Measurements from ENCODE around the gene ALCAM. TPM values are rescaled to one million over a fixed set of nuclear protein-coding genes. Genes with fewer than 3 reads are reported as not detected.

Gene ALCAM
- polyA plus RNA-seq, 1 of the 3 experiments (the other 2 are of a cell fraction) = 58.3 TPM

GRCh38 chr3:105542282-105543019 is 175.7 kb downstream of the ALCAM start:
- H3K4me3 ChIP-seq (ENCODE audit: low read depth in 2 of 2, low read length in 1 of 2) = no peak overlapping the region
- ChIA-PET POLR2A (no interaction called here), CTCF (interaction anchor here (0.6 to 1.5 kb wide), 3 partner anchors 24 to 1619 kb away, joined by 3 to 7 read pairs (median 3); no protein-coding TSS in a partner anchor)
- peaks cover 6 to 12% of the 10 kb centered on the region in 2 experiments; a peak in 3 of 4 replicates for H3K4me1 ChIP-seq (ENCODE audit: control insufficient read depth in 1 of 2, insufficient read depth in 2 of 2, low read depth in 1 of 2, low read length in 1 of 2)
- 100% methylated on average over 1 of the region's 1 CpG for WGBS (ENCODE audit: low lambda C conversion rate)
- H3K4me2 ChIP-seq = no peak overlapping the region
- 0 out of 2 replicates have a peak, but pooled peaks cover 3% of the 10 kb centered on the region for H3K79me2 ChIP-seq (ENCODE audit: insufficient read depth)
- no peaks in the 10 kb centered on the region for H3K9me2 ChIP-seq
- H4K20me1 ChIP-seq (ENCODE audit: insufficient read depth) = no peaks in the 10 kb centered on the region
- no peaks in the 10 kb centered on the region for H3K27me3 ChIP-seq (ENCODE audit: insufficient read depth)
- no peak for TF ChIP-seq RFX5 (IDR thresholded peaks at IDR 0.05; ENCODE audit: low read length)
- TF ChIP-seq, protein P1, sequence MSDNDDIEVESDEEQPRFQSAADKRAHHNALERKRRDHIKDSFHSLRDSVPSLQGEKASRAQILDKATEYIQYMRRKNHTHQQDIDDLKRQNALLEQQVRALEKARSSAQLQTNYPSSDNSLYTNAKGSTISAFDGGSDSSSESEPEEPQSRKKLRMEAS (IDR thresholded peaks at IDR 0.05; ENCODE audit: low read depth) = no peak
- TF ChIP-seq GABPA (IDR thresholded peaks at IDR 0.05; ENCODE audit: low read depth) = no peak
- no peak for TF ChIP-seq USF2 (IDR thresholded peaks at IDR 0.05; ENCODE audit: borderline replicate concordance, low read depth, low read length)
- TF ChIP-seq JUND (IDR thresholded peaks at IDR 0.05) = no peak
- TF ChIP-seq EZH2phosphoT487 (IDR thresholded peaks at IDR 0.05; ENCODE audit: borderline replicate concordance, low read depth) = no peak
- H3K9ac ChIP-seq = no peak overlapping the region
- peaks cover 77 to 83% of the 10 kb centered on the region in 2 experiments for H3K36me3 ChIP-seq (replicated peaks in 1 of 2; ENCODE audit: control insufficient read depth in 1 of 2, insufficient read depth in 2 of 2, low read length in 1 of 2)
- H3F3A ChIP-seq (replicated peaks; ENCODE audit: insufficient read depth) = peaks cover 10% of the 10 kb centered on the region
- no peaks in the 10 kb centered on the region for H3K9me3 ChIP-seq
- no peak overlapping the region for H3K27ac ChIP-seq (ENCODE audit: low read depth in 2 of 2, low read length in 1 of 2)
- H2AFZ ChIP-seq (ENCODE audit: low read depth) = no peak overlapping the region
- no peak for DNase-seq

DNA sequence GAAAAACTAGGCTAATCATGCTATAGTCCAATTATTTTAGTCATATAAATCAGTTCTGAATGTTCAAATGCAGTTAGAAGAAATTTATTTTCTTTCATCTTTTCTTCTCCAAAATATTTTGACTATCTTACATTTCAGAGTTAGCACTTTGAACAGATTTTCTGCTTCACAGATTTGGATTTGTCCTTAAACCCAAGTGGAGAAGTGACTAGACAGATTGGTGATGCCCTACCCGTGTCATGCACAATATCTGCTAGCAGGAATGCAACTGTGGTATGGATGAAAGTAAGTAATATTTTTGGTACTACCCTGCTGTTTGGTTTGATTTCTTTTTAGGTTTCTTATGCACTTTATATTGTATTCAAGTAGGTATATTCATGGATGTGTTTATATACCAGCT is 178.3 kb downstream of the ALCAM start:
- no peaks in the 10 kb centered on the region for H3K9me3 ChIP-seq
- no peak overlapping the region for H3K4me3 ChIP-seq (ENCODE audit: low read depth in 2 of 2, low read length in 1 of 2)
- H3K27me3 ChIP-seq (ENCODE audit: insufficient read depth) = no peaks in the 10 kb centered on the region
- 100% methylated on average over 1 of the region's 1 CpG for WGBS (ENCODE audit: low lambda C conversion rate)
- H3K27ac ChIP-seq (ENCODE audit: low read depth in 2 of 2, low read length in 1 of 2) = no peak overlapping the region
- no peaks in the 10 kb centered on the region; a peak in 1 of 4 replicates for H3K4me1 ChIP-seq (ENCODE audit: control insufficient read depth in 1 of 2, insufficient read depth in 2 of 2, low read depth in 1 of 2, low read length in 1 of 2)
- H3K9ac ChIP-seq = no peak overlapping the region
- CTCF ChIA-PET = interaction anchor here (1.5 kb wide), 1 partner anchor 175 kb away, joined by 3 read pairs; no protein-coding TSS in a partner anchor
- TF ChIP-seq TEAD4 (IDR thresholded peaks at IDR 0.05; ENCODE audit: borderline replicate concordance, insufficient read depth) (no peak), CTCF (IDR thresholded peaks at IDR 0.05) (no peak), GATA2 (CRISPR knock-in tag; IDR thresholded peaks at IDR 0.05) (no peak), USF2 (IDR thresholded peaks at IDR 0.05; ENCODE audit: borderline replicate concordance, low read depth, low read length) (no peak), GABPA (IDR thresholded peaks at IDR 0.05; ENCODE audit: low read depth) (no peak), EZH2phosphoT487 (IDR thresholded peaks at IDR 0.05; ENCODE audit: borderline replicate concordance, low read depth) (no peak), POLR2AphosphoS5 (IDR thresholded peaks at IDR 0.05; ENCODE audit: low read depth, low read length) (no peak)
- TF ChIP-seq, protein P1 (IDR thresholded peaks at IDR 0.05; ENCODE audit: low read depth) = no peak
- TF ChIP-seq, protein P2, sequence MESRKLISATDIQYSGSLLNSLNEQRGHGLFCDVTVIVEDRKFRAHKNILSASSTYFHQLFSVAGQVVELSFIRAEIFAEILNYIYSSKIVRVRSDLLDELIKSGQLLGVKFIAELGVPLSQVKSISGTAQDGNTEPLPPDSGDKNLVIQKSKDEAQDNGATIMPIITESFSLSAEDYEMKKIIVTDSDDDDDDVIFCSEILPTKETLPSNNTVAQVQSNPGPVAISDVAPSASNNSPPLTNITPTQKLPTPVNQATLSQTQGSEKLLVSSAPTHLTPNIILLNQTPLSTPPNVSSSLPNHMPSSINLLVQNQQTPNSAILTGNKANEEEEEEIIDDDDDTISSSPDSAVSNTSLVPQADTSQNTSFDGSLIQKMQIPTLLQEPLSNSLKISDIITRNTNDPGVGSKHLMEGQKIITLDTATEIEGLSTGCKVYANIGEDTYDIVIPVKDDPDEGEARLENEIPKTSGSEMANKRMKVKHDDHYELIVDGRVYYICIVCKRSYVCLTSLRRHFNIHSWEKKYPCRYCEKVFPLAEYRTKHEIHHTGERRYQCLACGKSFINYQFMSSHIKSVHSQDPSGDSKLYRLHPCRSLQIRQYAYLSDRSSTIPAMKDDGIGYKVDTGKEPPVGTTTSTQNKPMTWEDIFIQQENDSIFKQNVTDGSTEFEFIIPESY (IDR thresholded peaks at IDR 0.05; ENCODE audit: borderline replicate concordance, low read depth) = no peak
- H3K9me2 ChIP-seq = no peaks in the 10 kb centered on the region
- POLR2A ChIA-PET = no interaction called here
- no peaks in the 10 kb centered on the region for H3F3A ChIP-seq (replicated peaks; ENCODE audit: insufficient read depth)
- H3K4me2 ChIP-seq = no peak overlapping the region
- H3K36me3 ChIP-seq (replicated peaks in 1 of 2; ENCODE audit: control insufficient read depth in 1 of 2, insufficient read depth in 2 of 2, low read length in 1 of 2) = peaks cover 94 to 100% of the 10 kb centered on the region in 2 experiments
- no peaks in the 10 kb centered on the region for H3K79me2 ChIP-seq (ENCODE audit: insufficient read depth)
- no peak for DNase-seq
- no peaks in the 10 kb centered on the region for H4K20me1 ChIP-seq (ENCODE audit: insufficient read depth)
- H2AFZ ChIP-seq (ENCODE audit: low read depth) = no peak overlapping the region

Measured in SK-N-SH (cell line).